ENCODE results near the gene TTC39B.

Gene TTC39B

GRCh38 chr9:15203581-15203980 is 103.4 kb downstream of the TTC39B start:
- TF ChIP-seq, protein P1, sequence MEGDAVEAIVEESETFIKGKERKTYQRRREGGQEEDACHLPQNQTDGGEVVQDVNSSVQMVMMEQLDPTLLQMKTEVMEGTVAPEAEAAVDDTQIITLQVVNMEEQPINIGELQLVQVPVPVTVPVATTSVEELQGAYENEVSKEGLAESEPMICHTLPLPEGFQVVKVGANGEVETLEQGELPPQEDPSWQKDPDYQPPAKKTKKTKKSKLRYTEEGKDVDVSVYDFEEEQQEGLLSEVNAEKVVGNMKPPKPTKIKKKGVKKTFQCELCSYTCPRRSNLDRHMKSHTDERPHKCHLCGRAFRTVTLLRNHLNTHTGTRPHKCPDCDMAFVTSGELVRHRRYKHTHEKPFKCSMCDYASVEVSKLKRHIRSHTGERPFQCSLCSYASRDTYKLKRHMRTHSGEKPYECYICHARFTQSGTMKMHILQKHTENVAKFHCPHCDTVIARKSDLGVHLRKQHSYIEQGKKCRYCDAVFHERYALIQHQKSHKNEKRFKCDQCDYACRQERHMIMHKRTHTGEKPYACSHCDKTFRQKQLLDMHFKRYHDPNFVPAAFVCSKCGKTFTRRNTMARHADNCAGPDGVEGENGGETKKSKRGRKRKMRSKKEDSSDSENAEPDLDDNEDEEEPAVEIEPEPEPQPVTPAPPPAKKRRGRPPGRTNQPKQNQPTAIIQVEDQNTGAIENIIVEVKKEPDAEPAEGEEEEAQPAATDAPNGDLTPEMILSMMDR (IDR thresholded peaks at IDR 0.05; ENCODE audit: low read depth, low read length), result no peak
- Histone ChIP-seq H3K4me1 (no peaks in the 10 kb centered on the region), H3K9me3 (no peaks in the 10 kb centered on the region)

DNA sequence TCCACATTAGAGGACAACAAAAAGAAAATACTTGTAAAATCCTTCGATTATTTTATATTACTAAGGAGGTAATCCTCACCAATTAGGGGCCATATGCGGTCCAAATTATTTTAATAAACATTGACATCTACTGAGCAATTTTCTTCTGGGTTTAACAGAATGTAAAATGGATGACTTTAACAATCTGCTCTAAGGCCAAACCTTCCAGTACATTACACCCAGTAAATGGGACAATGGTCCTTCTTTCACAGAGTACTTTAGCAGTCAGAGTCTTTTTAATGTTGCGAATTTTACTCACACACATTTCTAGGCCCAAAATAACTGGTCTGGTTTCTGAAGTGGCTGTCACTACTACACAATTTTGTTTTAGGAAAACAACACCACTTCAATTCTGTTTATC is 106.9 kb downstream of the TTC39B start:
- Histone ChIP-seq H3K36me3 (no peaks in the 10 kb centered on the region), H3K9me3 (no peaks in the 10 kb centered on the region), H3K27me3 (no peaks in the 10 kb centered on the region), H3K4me1 (no peaks in the 10 kb centered on the region), H3K4me3 (ENCODE audit: low read depth, low read length) (no peak overlapping the region)
- DNase-seq, result no peak
- TF ChIP-seq, protein P1 (IDR thresholded peaks at IDR 0.05; ENCODE audit: low read depth, low read length), result no peak

More at GRCh38 chr9:15203581-15203980, 103.4 kb downstream of the TTC39B start:
- Histone ChIP-seq H3K4me3 (ENCODE audit: low read depth, low read length) (no peak overlapping the region), H3K36me3 (no peaks in the 10 kb centered on the region), H3K27me3 (no peaks in the 10 kb centered on the region)
- no peak for DNase-seq

- H3K36me3 ChIP-seq, result no peaks in the 10 kb centered on the region
- H3K4me1 ChIP-seq, result no peaks in the 10 kb centered on the region
- H3K27me3 ChIP-seq, result no peaks in the 10 kb centered on the region
- no peak for DNase-seq
- TF ChIP-seq, protein P1 (IDR thresholded peaks at IDR 0.05; ENCODE audit: low read depth, low read length), result no peak
- H3K9me3 ChIP-seq, result no peaks in the 10 kb centered on the region
- H3K4me3 ChIP-seq (ENCODE audit: low read depth, low read length), result no peak overlapping the region
Measured at GRCh38 chr9:15192856-15193255, 114.2 kb downstream of the TTC39B start.

- Histone ChIP-seq H3K9me3 (no peaks in the 10 kb centered on the region), H3K4me3 (ENCODE audit: low read depth, low read length) (no peak overlapping the region), H3K4me1 (no peaks in the 10 kb centered on the region), H3K36me3 (no peaks in the 10 kb centered on the region), H3K27me3 (no peaks in the 10 kb centered on the region)
- no peak for DNase-seq
- TF ChIP-seq, protein P1 (IDR thresholded peaks at IDR 0.05; ENCODE audit: low read depth, low read length), result no peak
Measured at GRCh38 chr9:15191378-15191777, 115.6 kb downstream of the TTC39B start.

DNA sequence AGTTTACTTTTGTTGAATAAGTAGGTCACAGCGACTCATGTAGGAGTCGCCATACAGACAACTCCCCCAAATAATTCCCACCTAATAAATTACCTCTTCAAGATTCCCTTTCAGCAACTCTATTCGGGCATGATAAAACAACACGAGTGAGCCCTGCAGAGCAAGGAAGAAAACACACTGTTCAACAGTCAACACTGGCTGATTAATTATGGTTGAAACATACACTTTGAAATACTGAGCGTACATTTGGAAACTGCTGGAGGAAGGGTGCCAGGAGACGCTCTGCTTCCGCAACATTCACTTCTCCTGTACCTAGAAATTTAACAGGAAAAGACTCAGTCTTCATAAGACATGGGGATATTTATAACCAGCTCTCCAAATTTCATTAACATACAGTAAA is 117.5 kb downstream of the TTC39B start:
- no peak for DNase-seq

GRCh38 chr9:15187589-15187988 is 119.4 kb downstream of the TTC39B start:
- no peak for DNase-seq
- Histone ChIP-seq H3K4me3 (ENCODE audit: low read depth, low read length) (no peak overlapping the region), H3K9me3 (no peaks in the 10 kb centered on the region), H3K36me3 (no peaks in the 10 kb centered on the region), H3K27me3 (no peaks in the 10 kb centered on the region), H3K4me1 (no peaks in the 10 kb centered on the region)
- TF ChIP-seq, protein P1 (IDR thresholded peaks at IDR 0.05; ENCODE audit: low read depth, low read length), result no peak

More for the DNA sequence above, 117.5 kb downstream of the TTC39B start:
- no peaks in the 10 kb centered on the region for H3K36me3 ChIP-seq
- no peaks in the 10 kb centered on the region for H3K27me3 ChIP-seq
- TF ChIP-seq, protein P1 (IDR thresholded peaks at IDR 0.05; ENCODE audit: low read depth, low read length), result no peak
- no peak overlapping the region for H3K4me3 ChIP-seq (ENCODE audit: low read depth, low read length)
- H3K9me3 ChIP-seq, result no peaks in the 10 kb centered on the region
- H3K4me1 ChIP-seq, result no peaks in the 10 kb centered on the region

Data from BE2C (cell line).